GM19043 (cell line): ENCODE data around the gene DNAAF6.

Experiments used
- ATAC-seq: cut with Tn5 transposase; IDR thresholded peaks from one replicate; pipeline ENCODE4 v1.9.1; 2021; ENCODE audit warnings: low read depth; ENCODE audit not compliant: unreplicated experiment

DNAAF6 gene

DNA sequence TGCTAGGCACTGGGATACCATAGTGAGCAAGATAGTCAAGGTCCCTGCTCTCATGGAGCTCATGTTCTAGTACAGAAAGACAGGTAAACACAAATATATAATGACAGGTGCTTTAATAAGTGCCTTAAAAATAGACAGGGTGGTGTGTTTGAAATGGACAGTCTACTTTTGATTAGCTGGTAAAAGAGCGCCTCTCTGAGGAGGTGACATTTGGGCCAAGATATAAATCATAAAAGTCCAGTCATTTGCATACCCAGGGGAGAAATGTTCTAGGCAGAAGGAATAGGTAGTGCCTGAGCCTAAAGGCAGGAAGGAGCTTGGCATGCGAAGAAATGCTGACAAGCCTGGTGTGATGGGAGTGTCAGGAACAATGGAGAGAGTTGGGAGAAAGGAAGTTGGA lies 83.6 kb downstream of the DNAAF6 start:
- no peak for ATAC-seq

DNA sequence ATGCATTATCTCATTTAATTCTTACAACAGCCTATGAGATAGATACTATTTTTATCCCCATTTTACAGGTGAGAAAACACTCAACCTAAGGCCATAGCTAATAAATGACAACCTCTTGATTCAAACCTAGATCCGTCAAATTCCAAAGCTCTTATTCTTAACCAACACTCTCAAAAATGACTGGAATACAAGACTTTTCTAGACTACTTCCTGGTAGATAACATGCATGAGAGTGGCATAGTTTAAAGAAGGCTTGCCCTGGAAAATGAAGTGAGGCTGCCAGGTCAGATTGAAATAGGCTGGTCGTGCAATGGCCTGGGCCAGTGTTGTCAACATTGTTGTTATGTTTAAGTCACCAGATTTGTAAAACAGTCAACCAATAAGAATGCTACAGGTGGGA lies 86.6 kb downstream of the DNAAF6 start:
- no peak for ATAC-seq
